DOHH2 (cell line): ENCODE measurements around the gene PRSS56.

Experiments
- H3F3A ChIP-seq: fragments of 200-600 bp; sonication (generic), shearing (Covaris generic); 2 replicates; pipeline ENCODE4 v1.6.0; 2016; ENCODE audit warnings: antibody characterized with exemption, mild to moderate bottlenecking; ENCODE audit not compliant: control insufficient read depth, insufficient read depth
- H3K27ac ChIP-seq: fragments of 200-600 bp; sonication (generic); 2 replicates; pipeline ENCODE4 v1.5.1; 2014; ENCODE audit warnings: low read depth, mild to moderate bottlenecking, low read length, moderate library complexity
- H3K27me3 ChIP-seq: fragments of 200-600 bp; sonication (generic); 2 replicates; pipeline ENCODE4 v1.6.1; 2014; ENCODE audit warnings: mild to moderate bottlenecking, low read length, mixed read lengths; ENCODE audit not compliant: control insufficient read depth
- H3K36me3 ChIP-seq: fragments of 200-600 bp; sonication (generic); 2 replicates; pipeline ENCODE4 v1.6.1; 2014; ENCODE audit warnings: mild to moderate bottlenecking, low read length, moderate library complexity, mixed read lengths; ENCODE audit not compliant: control insufficient read depth
- H3K4me1 ChIP-seq: fragments of 200-600 bp; sonication (generic); 2 replicates; pipeline ENCODE4 v1.6.1; 2014; ENCODE audit warnings: mild to moderate bottlenecking, low read length, mixed read lengths; ENCODE audit not compliant: control insufficient read depth
- H3K4me2 ChIP-seq: fragments of 200-600 bp; sonication (generic); 2 replicates; pipeline ENCODE4 v1.6.0; 2014; ENCODE audit warnings: mild to moderate bottlenecking, low read length, moderate library complexity
- H3K4me3 ChIP-seq: fragments of 200-600 bp; sonication (generic); 2 replicates; pipeline ENCODE4 v1.5.1; 2014; ENCODE audit warnings: mild to moderate bottlenecking, low read length, mixed read lengths
- H3K79me2 ChIP-seq: fragments of 200-600 bp; sonication (generic); 2 replicates; pipeline ENCODE4 v1.6.1; 2014; ENCODE audit warnings: mild to moderate bottlenecking, low read length, mixed read lengths; ENCODE audit not compliant: control insufficient read depth
- H3K9me2 ChIP-seq: fragments of 200-600 bp; sonication (generic); replicated peaks from 2 replicates; pipeline ENCODE4 v1.6.1; 2014; ENCODE audit warnings: mild to moderate bottlenecking, low read length, mixed read lengths; ENCODE audit not compliant: control insufficient read depth
- H3K9me3 ChIP-seq: fragments of 200-600 bp; sonication (generic); 2 replicates; pipeline ENCODE4 v1.6.1; 2014; ENCODE audit warnings: antibody characterized with exemption, low read length, mixed read lengths; ENCODE audit not compliant: control insufficient read depth, insufficient read depth
- H4K20me1 ChIP-seq: fragments of 200-600 bp; sonication (generic); 2 replicates; pipeline ENCODE4 v1.6.0; 2014; ENCODE audit warnings: low read depth, mild to moderate bottlenecking, antibody characterized with exemption, low read length, moderate library complexity; ENCODE audit not compliant: control insufficient read depth, insufficient read depth
- EZH2phosphoT487 ChIP-seq: fragments of 200-600 bp; sonication (generic); IDR thresholded peaks from 2 replicates; pipeline ENCODE4 v1.6.1; 2017; ENCODE audit warnings: borderline replicate concordance, mild to moderate bottlenecking, antibody characterized with exemption, low read length, moderate library complexity, mixed read lengths
- TF ChIP-seq, protein P1 (sequence below): fragments of 200-600 bp; sonication (generic); IDR thresholded peaks from one replicate; pipeline ENCODE4 v1.5.1; 2014; ENCODE audit warnings: antibody characterized with exemption, mild to moderate bottlenecking, low read depth, low read length; ENCODE audit not compliant: poor library complexity, severe bottlenecking

PRSS56 gene

DNA sequence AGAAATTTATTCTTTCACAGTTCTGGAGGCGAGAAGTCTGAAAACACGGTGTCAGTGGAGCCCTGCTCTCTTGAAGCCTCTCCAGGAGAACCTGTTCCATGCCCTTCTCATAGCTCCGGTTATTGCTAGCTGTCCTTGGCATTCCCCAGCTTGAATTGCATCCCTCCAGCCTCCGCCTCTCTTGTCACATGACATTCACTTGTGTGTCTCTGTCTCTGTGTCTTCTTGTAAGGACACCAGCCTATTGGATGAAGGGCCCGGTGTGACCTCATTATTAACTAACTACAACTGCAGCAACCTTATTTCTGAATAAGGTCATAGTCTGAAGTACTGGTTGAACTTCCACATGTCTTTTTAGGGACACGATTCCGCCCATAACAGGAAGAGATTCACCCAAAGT, 4.5 kb upstream of the PRSS56 start:
- no peaks in the 10 kb centered on the region for H3K9me2 ChIP-seq
- H3K4me3 ChIP-seq: no peak overlapping the region
- H3K27me3 ChIP-seq: no peaks in the 10 kb centered on the region

GRCh38 chr2:232516551-232516950, 3.6 kb upstream of the PRSS56 start:
- Histone ChIP-seq H3K9me3 (no peaks in the 10 kb centered on the region), H3K4me2 (no peak overlapping the region), H3K27ac (no peak overlapping the region), H4K20me1 (no peaks in the 10 kb centered on the region), H3K36me3 (no peaks in the 10 kb centered on the region), H3F3A (no peaks in the 10 kb centered on the region), H3K27me3 (no peaks in the 10 kb centered on the region), H3K79me2 (no peaks in the 10 kb centered on the region), H3K4me3 (no peak overlapping the region), H3K4me1 (peaks cover 11% of the 10 kb centered on the region; the same call in 1 of the 2 replicates), H3K9me2 (no peaks in the 10 kb centered on the region)
- TF ChIP-seq, protein P1, sequence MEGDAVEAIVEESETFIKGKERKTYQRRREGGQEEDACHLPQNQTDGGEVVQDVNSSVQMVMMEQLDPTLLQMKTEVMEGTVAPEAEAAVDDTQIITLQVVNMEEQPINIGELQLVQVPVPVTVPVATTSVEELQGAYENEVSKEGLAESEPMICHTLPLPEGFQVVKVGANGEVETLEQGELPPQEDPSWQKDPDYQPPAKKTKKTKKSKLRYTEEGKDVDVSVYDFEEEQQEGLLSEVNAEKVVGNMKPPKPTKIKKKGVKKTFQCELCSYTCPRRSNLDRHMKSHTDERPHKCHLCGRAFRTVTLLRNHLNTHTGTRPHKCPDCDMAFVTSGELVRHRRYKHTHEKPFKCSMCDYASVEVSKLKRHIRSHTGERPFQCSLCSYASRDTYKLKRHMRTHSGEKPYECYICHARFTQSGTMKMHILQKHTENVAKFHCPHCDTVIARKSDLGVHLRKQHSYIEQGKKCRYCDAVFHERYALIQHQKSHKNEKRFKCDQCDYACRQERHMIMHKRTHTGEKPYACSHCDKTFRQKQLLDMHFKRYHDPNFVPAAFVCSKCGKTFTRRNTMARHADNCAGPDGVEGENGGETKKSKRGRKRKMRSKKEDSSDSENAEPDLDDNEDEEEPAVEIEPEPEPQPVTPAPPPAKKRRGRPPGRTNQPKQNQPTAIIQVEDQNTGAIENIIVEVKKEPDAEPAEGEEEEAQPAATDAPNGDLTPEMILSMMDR: no peak
- no peak for TF ChIP-seq EZH2phosphoT487

More for the DNA sequence above, 4.5 kb upstream of the PRSS56 start:
- Histone ChIP-seq H4K20me1 (no peaks in the 10 kb centered on the region), H3K36me3 (no peaks in the 10 kb centered on the region), H3K79me2 (no peaks in the 10 kb centered on the region), H3K27ac (no peak overlapping the region), H3K9me3 (no peaks in the 10 kb centered on the region), H3F3A (no peaks in the 10 kb centered on the region), H3K4me1 (peaks cover 11% of the 10 kb centered on the region; the same call in 1 of the 2 replicates), H3K4me2 (no peak overlapping the region)
- TF ChIP-seq, protein P1: no peak
- no peak for TF ChIP-seq EZH2phosphoT487

- Histone ChIP-seq H3K79me2 (no peaks in the 10 kb centered on the region), H3K27me3 (peaks cover 15% of the 10 kb centered on the region), H3K27ac (no peak overlapping the region), H4K20me1 (no peaks in the 10 kb centered on the region), H3K36me3 (no peaks in the 10 kb centered on the region), H3K9me2 (no peaks in the 10 kb centered on the region), H3F3A (no peaks in the 10 kb centered on the region), H3K9me3 (no peaks in the 10 kb centered on the region), H3K4me2 (no peak overlapping the region), H3K4me1 (peaks cover 25% of the 10 kb centered on the region), H3K4me3 (no peak overlapping the region)
- TF ChIP-seq, protein P1: no peak
Measured at GRCh38 chr2:232518844-232519243, 1.3 kb upstream of the PRSS56 start.

DNA sequence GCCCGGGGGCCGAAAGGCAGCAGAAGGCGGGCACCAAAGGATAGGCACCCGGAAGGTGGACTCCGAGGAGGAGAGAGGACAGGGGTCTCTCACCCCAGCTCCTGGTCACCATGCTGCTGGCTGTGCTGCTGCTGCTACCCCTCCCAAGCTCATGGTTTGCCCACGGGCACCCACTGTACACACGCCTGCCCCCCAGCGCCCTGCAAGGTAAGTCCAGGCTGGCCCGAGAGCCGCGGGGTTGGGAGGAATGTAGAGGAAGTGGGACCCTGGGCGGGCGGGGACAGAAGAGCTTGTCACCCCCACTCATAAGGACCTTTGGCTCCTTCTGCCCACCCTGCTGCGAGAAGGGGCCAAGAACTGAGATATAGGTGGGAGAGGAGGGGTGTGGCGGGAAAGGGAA, 301 bp downstream of the PRSS56 start:
- Histone ChIP-seq H3K9me2 (no peaks in the 10 kb centered on the region), H3K79me2 (no peaks in the 10 kb centered on the region), H3K36me3 (no peaks in the 10 kb centered on the region), H3K4me2 (no peak overlapping the region), H3K4me1 (peaks cover 33% of the 10 kb centered on the region), H3K9me3 (no peaks in the 10 kb centered on the region), H3K27ac (no peak overlapping the region), H3K27me3 (peaks cover 24% of the 10 kb centered on the region), H3K4me3 (no peak overlapping the region), H4K20me1 (no peaks in the 10 kb centered on the region), H3F3A (no peaks in the 10 kb centered on the region)
- TF ChIP-seq EZH2phosphoT487: no peak
- TF ChIP-seq, protein P1: no peak
